Urinary bladder (tissue), 4 donors: ENCODE measurements around the gene VARS2. TPM values are rescaled to one million over a fixed set of nuclear protein-coding genes. Genes with fewer than 3 reads are reported as not detected.

Experiments used
- DNase-seq: peaks from one replicate; pipeline ENCODE4 v3.0.0-alpha.2; 2015; ENCODE audit errors: extremely low spot score
- H3K27ac ChIP-seq: one replicate; pipeline ENCODE4 v1.5.1; 2013; ENCODE audit warnings: low read depth, mild to moderate bottlenecking, moderate library complexity
- H3K36me3 ChIP-seq: one replicate; pipeline ENCODE4 v1.6.1; 2013; ENCODE audit warnings: mild to moderate bottlenecking, moderate library complexity; ENCODE audit not compliant: insufficient read depth
- H3K4me1 ChIP-seq: one replicate; pipeline ENCODE4 v1.6.1; 2013; ENCODE audit warnings: mild to moderate bottlenecking, moderate library complexity; ENCODE audit not compliant: insufficient read depth
- H3K4me3 ChIP-seq: one replicate; pipeline ENCODE4 v1.5.1; 2013; ENCODE audit warnings: low read depth, low read length
- WGBS: extraction: QIAGEN DNeasy Blood & Tissue Kit; methylation state at CpG from one replicate; pipeline ENCODE4 v1.1.7; 2013; 5-methylcytosine and 5-hydroxymethylcytosine counted together
- polyA plus RNA-seq: library from polyadenylated mRNA; stranded (reverse); fragments of 200-250 nt; gene quantifications from one replicate; pipeline ENCODE4 v1.2.3, GENCODE V29; 2013
- total RNA-seq: library from RNA; depleted of rRNA; stranded (reverse); fragments of >200 nt; gene quantifications from one replicate; pipeline ENCODE4 v1.2.3, GENCODE V29; 2014
- donor health status: healthy with polysubstance abuse.
- donor health status: healthy.

VARS2 gene
- total and polyA plus RNA-seq, 2 donors: 10.3 to 14.4 TPM

DNA sequence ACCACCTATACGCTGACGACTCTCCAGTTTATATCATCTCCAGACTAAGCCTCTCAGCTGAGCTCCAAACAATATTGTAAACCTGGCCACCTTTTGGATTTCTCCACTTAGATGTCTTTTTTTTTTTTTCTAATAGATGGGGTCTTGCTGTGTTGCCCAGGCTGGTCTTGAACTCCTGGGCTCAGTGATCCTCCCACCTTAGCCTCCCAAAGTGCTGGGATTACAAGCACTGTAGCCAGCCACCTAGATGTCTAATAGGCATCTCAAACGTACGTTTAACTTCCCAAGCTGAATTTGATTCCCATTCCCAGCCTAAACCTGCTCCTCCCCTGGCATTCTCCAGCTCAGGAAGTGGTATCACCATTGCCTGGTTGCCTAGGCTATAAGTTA is 24.5 kb upstream of the VARS2 start:
- 87% methylated on average over 4 of the region's 4 CpGs for WGBS
- no peak overlapping the region for H3K4me3 ChIP-seq
- no peak for DNase-seq
- H3K27ac ChIP-seq: no peak overlapping the region
- H3K4me1 ChIP-seq: no peaks in the 10 kb centered on the region
- H3K36me3 ChIP-seq: no peaks in the 10 kb centered on the region

DNA sequence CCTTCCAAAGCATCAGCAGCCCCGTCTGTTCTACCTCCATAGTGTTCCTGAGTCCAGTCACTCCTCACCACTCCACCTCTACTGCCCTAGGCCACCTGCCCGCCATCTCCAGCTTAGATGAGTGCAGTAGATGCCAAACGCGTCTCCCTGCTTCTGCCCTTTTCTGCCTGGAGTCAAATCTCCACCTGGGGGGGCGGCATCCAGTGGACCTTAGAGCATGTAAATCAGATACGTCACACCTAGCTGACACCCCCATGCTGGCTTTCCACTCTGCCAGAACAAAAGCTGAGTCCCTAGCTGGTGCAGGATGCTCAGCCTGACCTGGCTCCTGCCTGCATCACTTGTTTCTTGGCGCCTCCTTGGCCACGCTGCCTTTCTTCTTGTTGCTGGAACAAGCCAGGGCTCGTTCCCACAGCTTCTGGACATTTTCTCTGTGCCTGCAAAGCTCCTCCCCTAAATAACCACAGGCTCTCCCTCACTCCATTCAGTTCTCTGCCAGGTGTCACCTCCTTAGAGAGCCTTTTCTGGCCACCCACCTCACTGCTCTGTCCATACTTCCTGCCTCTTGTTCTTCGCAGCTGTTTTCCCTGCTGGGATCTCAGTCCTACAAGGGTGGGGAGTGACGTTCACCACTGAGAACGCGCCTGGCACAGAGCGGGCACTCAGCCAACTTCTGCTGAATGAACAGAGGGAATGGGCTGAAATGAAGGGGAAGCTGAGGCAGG is 24.0 kb upstream of the VARS2 start:
- no peak for DNase-seq
- 79% methylated on average over 14 of the region's 14 CpGs for whole genome bisulfite sequencing
- no peaks in the 10 kb centered on the region for H3K4me1 ChIP-seq
- H3K27ac ChIP-seq: no peak overlapping the region
- H3K4me3 ChIP-seq: no peak overlapping the region
- H3K36me3 ChIP-seq: no peaks in the 10 kb centered on the region

DNA sequence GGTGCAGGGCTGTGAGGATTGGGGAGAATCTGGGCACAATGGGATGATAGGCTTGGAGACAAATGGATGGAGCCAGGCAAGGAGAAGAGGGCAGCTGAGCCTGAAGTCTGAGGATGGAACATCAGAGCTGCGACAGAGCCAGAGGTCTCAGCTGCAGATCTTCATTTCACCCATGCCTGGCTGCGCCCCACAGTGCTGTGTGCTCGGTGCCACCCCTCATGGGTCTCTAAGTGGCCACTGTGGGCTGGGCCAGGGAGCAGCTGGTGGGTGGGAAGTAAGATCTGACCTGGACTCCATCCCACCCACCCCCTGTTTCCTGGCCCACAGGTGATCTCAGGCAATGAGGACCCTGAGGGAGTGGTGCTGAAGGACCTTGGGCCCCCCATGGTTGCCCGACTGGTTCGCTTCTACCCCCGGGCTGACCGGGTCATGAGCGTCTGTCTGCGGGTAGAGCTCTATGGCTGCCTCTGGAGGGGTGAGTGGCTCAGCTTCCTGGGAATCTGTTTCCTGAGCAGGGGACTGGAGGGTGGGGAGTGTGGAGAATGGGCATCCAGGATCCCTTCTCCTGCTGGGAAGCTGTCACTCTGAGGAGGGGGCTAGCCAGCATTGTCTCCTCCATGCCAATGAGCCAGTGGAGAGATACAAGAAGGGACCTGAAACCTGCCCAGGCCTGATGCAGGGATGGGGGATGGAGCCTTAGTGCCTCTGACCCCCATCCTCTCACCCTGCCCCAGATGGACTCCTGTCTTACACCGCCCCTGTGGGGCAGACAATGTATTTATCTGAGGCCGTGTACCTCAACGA is 23.2 kb upstream of the VARS2 start:
- Histone ChIP-seq H3K4me3 (no peak overlapping the region), H3K4me1 (no peaks in the 10 kb centered on the region), H3K27ac (no peak overlapping the region), H3K36me3 (no peaks in the 10 kb centered on the region)
- DNase-seq: no peak
- 91% methylated on average over 12 of the region's 12 CpGs for WGBS

DNA sequence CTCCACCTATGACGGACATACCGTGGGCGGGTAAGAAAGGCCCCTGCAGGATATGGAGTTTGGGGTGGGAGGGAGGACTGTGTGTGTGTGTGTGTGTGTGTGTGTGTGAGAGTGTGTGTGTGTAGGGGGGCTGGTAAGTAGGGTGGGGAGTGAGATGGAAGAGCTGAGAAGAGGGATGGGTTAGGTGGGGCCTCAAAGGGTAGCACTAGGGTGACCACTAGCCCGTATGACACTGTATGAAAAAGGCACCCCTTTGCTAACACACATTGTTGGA is 22.7 kb upstream of the VARS2 start:
- H3K4me1 ChIP-seq: no peaks in the 10 kb centered on the region
- H3K27ac ChIP-seq: no peak overlapping the region
- no peak overlapping the region for H3K4me3 ChIP-seq
- no peak for DNase-seq
- no peaks in the 10 kb centered on the region for H3K36me3 ChIP-seq
- WGBS: 89% methylated on average over 4 of the region's 4 CpGs

DNA sequence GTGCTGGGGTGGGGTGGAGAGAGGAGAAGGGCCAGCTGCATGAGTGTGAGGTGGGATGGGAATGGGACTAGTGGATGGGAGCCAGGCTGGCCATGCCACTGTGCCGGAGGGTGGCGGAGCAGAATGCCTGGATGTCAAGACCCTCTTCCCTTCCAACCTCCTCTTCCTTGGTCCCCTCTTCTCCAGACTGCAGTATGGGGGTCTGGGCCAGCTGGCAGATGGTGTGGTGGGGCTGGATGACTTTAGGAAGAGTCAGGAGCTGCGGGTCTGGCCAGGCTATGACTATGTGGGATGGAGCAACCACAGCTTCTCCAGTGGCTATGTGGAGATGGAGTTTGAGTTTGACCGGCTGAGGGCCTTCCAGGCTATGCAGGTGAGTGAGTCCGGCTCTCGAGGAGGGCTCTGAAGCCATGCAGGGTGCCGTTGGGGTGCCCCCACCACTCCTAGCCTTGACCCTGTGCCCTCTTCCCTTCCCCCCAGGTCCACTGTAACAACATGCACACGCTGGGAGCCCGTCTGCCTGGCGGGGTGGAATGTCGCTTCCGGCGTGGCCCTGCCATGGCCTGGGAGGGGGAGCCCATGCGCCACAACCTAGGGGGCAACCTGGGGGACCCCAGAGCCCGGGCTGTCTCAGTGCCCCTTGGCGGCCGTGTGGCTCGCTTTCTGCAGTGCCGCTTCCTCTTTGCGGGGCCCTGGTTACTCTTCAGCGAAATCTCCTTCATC is 22.1 kb upstream of the VARS2 start:
- Histone ChIP-seq H3K4me1 (no peaks in the 10 kb centered on the region), H3K36me3 (no peaks in the 10 kb centered on the region), H3K27ac (no peak overlapping the region), H3K4me3 (no peak overlapping the region)
- no peak for DNase-seq
- WGBS: 88% methylated on average over 21 of the region's 21 CpGs

DNA sequence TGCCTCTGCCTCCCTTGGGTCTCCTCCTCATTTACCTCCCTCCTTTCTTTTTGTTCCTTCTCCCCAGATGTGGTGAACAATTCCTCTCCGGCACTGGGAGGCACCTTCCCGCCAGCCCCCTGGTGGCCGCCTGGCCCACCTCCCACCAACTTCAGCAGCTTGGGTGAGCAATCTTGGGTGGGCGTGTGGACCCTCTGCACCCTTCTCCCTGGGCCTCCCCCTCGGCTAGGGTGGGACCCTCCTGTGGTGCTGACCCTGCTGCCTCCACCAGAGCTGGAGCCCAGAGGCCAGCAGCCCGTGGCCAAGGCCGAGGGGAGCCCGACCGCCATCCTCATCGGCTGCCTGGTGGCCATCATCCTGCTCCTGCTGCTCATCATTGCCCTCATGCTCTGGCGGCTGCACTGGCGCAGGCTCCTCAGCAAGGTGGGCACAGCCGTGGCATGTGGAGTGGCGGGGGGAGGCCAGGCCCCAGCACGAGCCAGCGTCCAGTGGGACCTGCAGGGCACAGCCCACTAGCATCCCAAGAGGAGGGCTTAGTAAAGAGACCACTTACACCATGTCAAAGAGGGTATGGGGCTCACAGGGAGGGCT is 20.9 kb upstream of the VARS2 start:
- DNase-seq: no peak
- no peaks in the 10 kb centered on the region for H3K4me1 ChIP-seq
- 84% methylated on average over 16 of the region's 16 CpGs for WGBS
- H3K36me3 ChIP-seq: no peaks in the 10 kb centered on the region
- no peak overlapping the region for H3K27ac ChIP-seq
- H3K4me3 ChIP-seq: no peak overlapping the region

DNA sequence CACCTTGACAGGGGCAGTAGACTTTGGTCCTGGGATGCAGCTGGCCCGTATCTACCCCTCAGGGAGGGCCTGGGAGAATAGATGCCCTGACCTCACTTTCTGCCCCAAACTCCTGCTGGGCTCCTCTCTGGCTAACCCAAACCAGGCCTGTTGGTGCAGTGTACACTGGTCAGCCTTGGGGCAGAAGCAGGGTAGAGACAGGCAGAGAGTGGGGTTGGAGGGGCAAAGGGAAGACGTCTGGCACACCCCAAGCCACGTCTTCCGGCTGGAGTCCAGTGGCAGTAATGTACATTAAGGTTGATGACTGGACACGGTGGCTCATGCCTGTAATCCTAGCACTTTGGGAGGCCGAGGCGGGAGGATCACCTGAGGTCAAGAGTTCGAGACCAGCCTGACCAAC is 20.4 kb upstream of the VARS2 start:
- no peak overlapping the region for H3K4me3 ChIP-seq
- H3K4me1 ChIP-seq: no peaks in the 10 kb centered on the region
- H3K36me3 ChIP-seq: no peaks in the 10 kb centered on the region
- 91% methylated on average over 8 of the region's 8 CpGs for WGBS
- DNase-seq: no peak
- no peak overlapping the region for H3K27ac ChIP-seq

DNA sequence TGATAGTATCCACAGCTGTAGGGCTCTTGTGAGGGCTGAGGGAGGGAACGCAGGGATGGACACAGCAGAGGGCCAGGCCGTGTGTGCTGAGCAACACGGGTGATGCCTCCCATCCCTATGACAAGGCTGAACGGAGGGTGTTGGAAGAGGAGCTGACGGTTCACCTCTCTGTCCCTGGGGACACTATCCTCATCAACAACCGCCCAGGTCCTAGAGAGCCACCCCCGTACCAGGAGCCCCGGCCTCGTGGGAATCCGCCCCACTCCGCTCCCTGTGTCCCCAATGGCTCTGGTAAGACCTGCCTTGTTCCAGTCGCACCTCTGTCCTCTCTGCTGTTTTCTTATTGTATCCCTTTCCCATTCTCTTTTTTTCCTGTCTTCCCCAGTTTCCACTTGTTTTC is 19.7 kb upstream of the VARS2 start:
- H3K4me1 ChIP-seq: no peaks in the 10 kb centered on the region
- WGBS: 86% methylated on average over 12 of the region's 12 CpGs
- DNase-seq: no peak
- no peaks in the 10 kb centered on the region for H3K36me3 ChIP-seq
- no peak overlapping the region for H3K27ac ChIP-seq
- H3K4me3 ChIP-seq: no peak overlapping the region

DNA sequence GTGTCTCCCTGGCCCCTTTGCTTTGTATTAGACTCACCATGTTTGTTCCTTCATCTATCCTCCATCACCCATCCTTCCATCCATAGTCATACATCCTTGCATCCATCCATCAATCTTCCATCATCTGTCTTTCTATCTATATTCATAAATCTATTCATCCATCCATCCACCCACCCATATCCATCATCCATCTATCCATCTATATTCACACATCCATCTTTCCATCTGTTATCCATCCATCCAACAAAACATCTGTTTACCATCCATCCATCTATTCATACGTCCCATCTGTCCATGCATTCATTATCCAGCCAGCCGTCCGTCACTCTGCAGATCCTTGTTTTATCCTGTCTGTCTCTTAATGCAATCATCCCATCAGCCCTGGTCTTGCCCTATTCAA is 19.1 kb upstream of the VARS2 start:
- Histone ChIP-seq H3K4me1 (no peaks in the 10 kb centered on the region), H3K36me3 (peaks cover 3% of the 10 kb centered on the region), H3K4me3 (no peak overlapping the region), H3K27ac (no peak overlapping the region)
- 94% methylated on average over 3 of the region's 3 CpGs for WGBS
- no peak for DNase-seq

DNA sequence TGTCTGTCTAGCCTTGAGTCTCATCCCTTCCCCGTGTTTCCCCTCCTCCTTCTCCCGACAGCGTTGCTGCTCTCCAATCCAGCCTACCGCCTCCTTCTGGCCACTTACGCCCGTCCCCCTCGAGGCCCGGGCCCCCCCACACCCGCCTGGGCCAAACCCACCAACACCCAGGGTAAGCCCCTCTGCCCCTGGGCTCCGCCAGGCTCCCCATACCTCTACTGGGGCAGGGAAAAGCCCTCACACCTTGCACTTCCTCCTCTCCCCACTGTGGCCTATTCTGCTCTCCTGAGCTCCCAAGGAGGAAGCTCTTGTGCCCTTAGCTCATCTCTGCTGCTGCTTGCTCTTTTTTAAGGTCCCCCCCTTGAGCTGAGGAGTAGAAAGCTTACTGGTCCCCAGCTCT is 18.7 kb upstream of the VARS2 start:
- 83% methylated on average over 10 of the region's 10 CpGs for WGBS
- peaks cover 3% of the 10 kb centered on the region for H3K36me3 ChIP-seq

DNA sequence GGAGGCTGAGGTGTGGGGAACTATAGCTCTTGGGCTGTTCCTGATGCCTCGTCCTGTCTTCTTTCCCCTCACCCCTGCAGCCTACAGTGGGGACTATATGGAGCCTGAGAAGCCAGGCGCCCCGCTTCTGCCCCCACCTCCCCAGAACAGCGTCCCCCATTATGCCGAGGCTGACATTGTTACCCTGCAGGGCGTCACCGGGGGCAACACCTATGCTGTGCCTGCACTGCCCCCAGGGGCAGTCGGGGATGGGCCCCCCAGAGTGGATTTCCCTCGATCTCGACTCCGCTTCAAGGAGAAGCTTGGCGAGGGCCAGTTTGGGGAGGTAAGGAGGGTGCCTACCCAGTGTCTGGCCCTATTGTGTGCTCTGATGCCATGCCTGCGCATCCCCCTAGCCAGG is 17.5 kb upstream of the VARS2 start:
- WGBS: 94% methylated on average over 13 of the region's 13 CpGs
- Histone ChIP-seq H3K4me1 (no peaks in the 10 kb centered on the region), H3K27ac (no peak overlapping the region), H3K36me3 (peaks cover 3% of the 10 kb centered on the region), H3K4me3 (no peak overlapping the region)
- no peak for DNase-seq

More for the DNA sequence above, 18.7 kb upstream of the VARS2 start:
- Histone ChIP-seq H3K4me3 (no peak overlapping the region), H3K4me1 (no peaks in the 10 kb centered on the region), H3K27ac (no peak overlapping the region)
- DNase-seq: no peak

DNA sequence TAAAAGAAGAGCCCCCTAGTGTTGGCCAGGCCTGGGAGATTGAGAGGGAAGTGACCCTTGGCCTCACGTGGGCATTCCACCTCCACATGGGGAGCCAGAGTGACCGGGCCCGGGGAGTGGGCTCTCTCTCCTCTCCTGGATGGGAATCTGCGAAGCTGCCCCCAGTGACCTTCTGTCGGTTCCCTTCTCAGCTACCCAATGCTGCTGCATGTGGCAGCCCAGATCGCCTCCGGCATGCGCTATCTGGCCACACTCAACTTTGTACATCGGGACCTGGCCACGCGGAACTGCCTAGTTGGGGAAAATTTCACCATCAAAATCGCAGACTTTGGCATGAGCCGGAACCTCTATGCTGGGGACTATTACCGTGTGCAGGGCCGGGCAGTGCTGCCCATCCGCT is 16.2 kb upstream of the VARS2 start:
- H3K4me1 ChIP-seq: no peaks in the 10 kb centered on the region
- peaks cover 3% of the 10 kb centered on the region for H3K36me3 ChIP-seq
- H3K27ac ChIP-seq: no peak overlapping the region
- 93% methylated on average over 16 of the region's 16 CpGs for WGBS
- no peak for DNase-seq
- no peak overlapping the region for H3K4me3 ChIP-seq

DNA sequence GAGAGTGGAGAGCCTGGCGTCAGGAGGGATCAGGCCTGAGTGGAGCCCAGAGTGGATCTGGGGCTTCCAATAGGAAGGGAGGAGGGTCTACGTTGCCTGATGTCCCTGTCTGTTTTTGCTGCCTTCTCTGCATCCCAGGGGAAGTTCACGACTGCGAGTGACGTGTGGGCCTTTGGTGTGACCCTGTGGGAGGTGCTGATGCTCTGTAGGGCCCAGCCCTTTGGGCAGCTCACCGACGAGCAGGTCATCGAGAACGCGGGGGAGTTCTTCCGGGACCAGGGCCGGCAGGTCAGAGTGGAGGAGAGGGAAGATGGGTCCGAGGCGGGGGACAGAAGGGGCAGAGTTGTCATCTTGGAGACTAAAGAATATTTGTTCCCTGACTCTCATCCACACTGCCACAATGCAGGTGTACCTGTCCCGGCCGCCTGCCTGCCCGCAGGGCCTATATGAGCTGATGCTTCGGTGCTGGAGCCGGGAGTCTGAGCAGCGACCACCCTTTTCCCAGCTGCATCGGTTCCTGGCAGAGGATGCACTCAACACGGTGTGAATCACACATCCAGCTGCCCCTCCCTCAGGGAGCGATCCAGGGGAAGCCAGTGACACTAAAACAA is 15.2 kb upstream of the VARS2 start:
- Histone ChIP-seq H3K27ac (no peak overlapping the region), H3K4me3 (no peak overlapping the region), H3K4me1 (no peaks in the 10 kb centered on the region), H3K36me3 (peaks cover 3% of the 10 kb centered on the region)
- WGBS: 80% methylated on average over 23 of the region's 23 CpGs
- DNase-seq: no peak
